Activated CD8-positive, alpha-beta T cell treated with anti-CD3 and anti-CD28 coated beads for 36 hours (primary cell): ENCODE measurements around the gene LRRC8D. TPM values are rescaled to one million over a fixed set of nuclear protein-coding genes. Genes with fewer than 3 reads are reported as not detected.

Experiments
- ATAC-seq: fragments of 200-7000 bp; cut with Tn5 transposase; one replicate; pipeline ENCODE4 v1.10.0; 2021; ENCODE audit warnings: mild to moderate bottlenecking, moderate library complexity
- CTCF ChIA-PET: fragments of 350-600 bp; sonication (Branson Sonifier 250); formaldehyde crosslinking; loops from one replicate; lab custom pipeline; 2021; ENCODE audit warnings: antibody characterized with exemption; lab: Charles Lee
- POLR2A ChIA-PET: fragments of 350-600 bp; sonication (Branson Sonifier 250); formaldehyde crosslinking; loops from one replicate; lab custom pipeline; 2021; ENCODE audit warnings: antibody characterized with exemption; lab: Charles Lee
- DNase-seq: peaks from one replicate; pipeline ENCODE4 v3.0.0-alpha.2; 2020
- H3K27ac Mint-ChIP-seq: one replicate; pipeline ENCODE4 v1.8.0; 2021; ENCODE audit warnings: mild to moderate bottlenecking, mixed read lengths
- H3K27me3 Mint-ChIP-seq: one replicate; pipeline ENCODE4 v1.8.0; 2021; ENCODE audit warnings: mixed read lengths
- H3K36me3 Mint-ChIP-seq: one replicate; pipeline ENCODE4 v1.8.0; 2021; ENCODE audit warnings: low read depth, mixed read lengths
- H3K4me1 Mint-ChIP-seq: one replicate; pipeline ENCODE4 v1.8.0; 2021; ENCODE audit warnings: low read depth, mixed read lengths
- H3K4me3 Mint-ChIP-seq: one replicate; pipeline ENCODE4 v1.8.0; 2021; ENCODE audit warnings: mild to moderate bottlenecking, moderate library complexity, mixed read lengths
- H3K9me3 Mint-ChIP-seq: one replicate; pipeline ENCODE4 v1.8.0; 2021; ENCODE audit warnings: mixed read lengths
- CTCF ChIP-seq: fragments of 200-600 bp; IDR thresholded peaks from one replicate; pipeline ENCODE4 v1.8.0; 2022; ENCODE audit warnings: antibody characterized with exemption, mild to moderate bottlenecking
- intact Hi-C: fragments of 100-400 bp; cut with micrococcal nuclease; formaldehyde crosslinking; loops from one replicate; pipeline ENCODE4 v1.10.0; 2022
- total RNA-seq, 2 experiments: library from RNA; stranded (reverse); gene quantifications; one replicate each; pipeline ENCODE4 v1.2.3, GENCODE V29; 2021

The LRRC8D gene
- total RNA-seq, 2 experiments from 2014 or later, result 26.3 to 27.5 TPM

- intact Hi-C loops, result loop anchor here (5.0 to 10.0 kb wide), 2 partner anchors 64 to 207 kb away; no protein-coding TSS in a partner anchor
- ChIA-PET POLR2A (interaction anchor here (0.8 to 3.8 kb wide), 10 partner anchors 17 to 177 kb away, joined by 3 to 24 read pairs (median 4); partner anchors contain the start of genes LRRC8C and LRRC8D), CTCF (interaction anchor here (0.6 to 5.7 kb wide), 18 partner anchors 18 to 211 kb away, joined by 3 to 50 read pairs (median 4); partner anchors contain the start of gene LRRC8C)
- Mint-ChIP-seq H3K27me3 (no peaks in the 10 kb centered on the region), H3K36me3 (peaks cover 6% of the 10 kb centered on the region), H3K27ac (peak overlapping the region; percentile 93), H3K4me1 (peaks cover 48% of the 10 kb centered on the region), H3K4me3 (peak overlapping the region; percentile 36), H3K9me3 (no peaks in the 10 kb centered on the region)
- DNase-seq (peak; percentile 62), ATAC-seq (peak; percentile 68)
- peak; percentile 56 for TF ChIP-seq CTCF
Observed at GRCh38 chr1:89780721-89781120, 40.1 kb upstream of the LRRC8D start.

- H3K4me1 Mint-ChIP-seq, result peaks cover 43% of the 10 kb centered on the region
- ChIA-PET CTCF (interaction anchor here (1.0 to 5.7 kb wide), 22 partner anchors 9 to 211 kb away, joined by 3 to 50 read pairs (median 4); partner anchors contain the start of gene LRRC8C), POLR2A (interaction anchor here (0.8 to 3.8 kb wide), 14 partner anchors 16 to 214 kb away, joined by 3 to 24 read pairs (median 4); partner anchors contain the start of genes LRRC8C and LRRC8D)
- H3K27me3 Mint-ChIP-seq, result no peaks in the 10 kb centered on the region
- peak overlapping the region; percentile 93 for H3K27ac Mint-ChIP-seq
- peaks cover 6% of the 10 kb centered on the region for H3K36me3 Mint-ChIP-seq
- H3K4me3 Mint-ChIP-seq, result peak overlapping the region; percentile 56
- peak; percentile 68 for ATAC-seq
- no peak for TF ChIP-seq CTCF
- H3K9me3 Mint-ChIP-seq, result no peaks in the 10 kb centered on the region
- peak; percentile 94 for DNase-seq
- intact Hi-C loops, result loop anchor here (5.0 to 10.0 kb wide), 2 partner anchors 63 to 206 kb away; no protein-coding TSS in a partner anchor
Observed at GRCh38 chr1:89781494-89782126, 39.2 kb upstream of the LRRC8D start.

- Mint-ChIP-seq H3K4me1 (peaks cover 10% of the 10 kb centered on the region), H3K27me3 (no peaks in the 10 kb centered on the region), H3K4me3 (no peak overlapping the region), H3K36me3 (no peaks in the 10 kb centered on the region), H3K27ac (no peak overlapping the region), H3K9me3 (no peaks in the 10 kb centered on the region)
- ChIA-PET CTCF (interaction anchor here (1.1 to 1.3 kb wide), 2 partner anchors 10 to 201 kb away, joined by 3 read pairs; no protein-coding TSS in a partner anchor), POLR2A (no interaction called here)
- ATAC-seq (no peak), DNase-seq (no peak)
- intact Hi-C loops, result loop anchor here (10.0 kb wide), 1 partner anchor 58 kb away; no protein-coding TSS in a partner anchor
- TF ChIP-seq CTCF, result no peak
Observed at GRCh38 chr1:89786628-89787214, 34.1 kb upstream of the LRRC8D start.

- TF ChIP-seq CTCF, result no peak
- no peak overlapping the region for H3K4me3 Mint-ChIP-seq
- no peaks in the 10 kb centered on the region for H3K9me3 Mint-ChIP-seq
- ATAC-seq (no peak), DNase-seq (no peak)
- POLR2A ChIA-PET, result interaction anchor here (0.6 to 0.7 kb wide), 2 partner anchors 173 to 190 kb away, joined by 3 read pairs; no protein-coding TSS in a partner anchor
- H3K4me1 Mint-ChIP-seq, result no peaks in the 10 kb centered on the region
- H3K36me3 Mint-ChIP-seq, result no peaks in the 10 kb centered on the region
- intact Hi-C loops, result no loop called here
- no peaks in the 10 kb centered on the region for H3K27me3 Mint-ChIP-seq
- CTCF ChIA-PET, result interaction anchor here (1.1 to 2.1 kb wide), 4 partner anchors 11 to 197 kb away, joined by 3 to 10 read pairs (median 4); no protein-coding TSS in a partner anchor
- H3K27ac Mint-ChIP-seq, result no peak overlapping the region
Observed at GRCh38 chr1:89790592-89790991, 30.2 kb upstream of the LRRC8D start.
